HG02623 (cell line): ENCODE measurements around the gene STK32C.
A peak's percentile ranks its signal among the peaks of the same experiment; 100 is the strongest.
"Not testable (repeated sequence)": the region's sequence is repeated elsewhere in the genome, so short reads cannot be mapped to it uniquely, and the experiment has no call there.

Experiments
- ATAC-seq: cut with Tn5 transposase; IDR thresholded peaks from one replicate; pipeline ENCODE4 v1.9.1; 2021; ENCODE audit warnings: moderate library complexity; ENCODE audit not compliant: unreplicated experiment

The STK32C gene

GRCh38 chr10:132339276-132339675 is 31.5 kb upstream of the STK32C start:
- no peak for ATAC-seq

GRCh38 chr10:132338876-132339275 is 31.1 kb upstream of the STK32C start:
- no peak for ATAC-seq

GRCh38 chr10:132337854-132338253 is 30.1 kb upstream of the STK32C start:
- not testable (repeated sequence) for ATAC-seq

GRCh38 chr10:132336919-132337407 is 29.2 kb upstream of the STK32C start:
- no peak for ATAC-seq

- no peak for ATAC-seq
These were observed 28.5 kb upstream of the STK32C start for GRCh38 chr10:132336064-132336746.

- ATAC-seq: peak; percentile 23
These were observed 27.7 kb upstream of the STK32C start for GRCh38 chr10:132335189-132336063.

- no peak for ATAC-seq
These were observed 27.0 kb upstream of the STK32C start for GRCh38 chr10:132334631-132335188.

- ATAC-seq: no peak
These were observed 25.6 kb upstream of the STK32C start for GRCh38 chr10:132333386-132333785.

- ATAC-seq: peak; percentile 40
These were observed 24.6 kb upstream of the STK32C start for GRCh38 chr10:132332433-132332754.

- ATAC-seq: peak; percentile 76
These were observed 24.1 kb upstream of the STK32C start, which contains the start of gene LRRC27 for GRCh38 chr10:132331601-132332432. LRRC27 (plus strand) TSS chr10:132332193; CDS start chr10:132333525, 1,332 bp downstream.

- no peak for ATAC-seq
These were observed 22.7 kb upstream of the STK32C start for GRCh38 chr10:132330486-132330833.

- no peak for ATAC-seq
These were observed 22.1 kb upstream of the STK32C start for GRCh38 chr10:132329565-132330485.

GRCh38 chr10:132328738-132329137 is 21.0 kb upstream of the STK32C start:
- no peak for ATAC-seq

- no peak for ATAC-seq
These were observed 20.4 kb upstream of the STK32C start for GRCh38 chr10:132328106-132328505.

GRCh38 chr10:132326925-132327324 is 19.2 kb upstream of the STK32C start:
- no peak for ATAC-seq

- ATAC-seq: no peak
These were observed 18.7 kb upstream of the STK32C start for GRCh38 chr10:132326344-132326889.

- ATAC-seq: no peak
These were observed 16.4 kb upstream of the STK32C start for GRCh38 chr10:132324186-132324585.

GRCh38 chr10:132322586-132323048 is 14.9 kb upstream of the STK32C start:
- ATAC-seq: no peak

- no peak for ATAC-seq
These were observed 14.0 kb upstream of the STK32C start for GRCh38 chr10:132321726-132322125.
